HG03060 (cell line): ENCODE data around the gene STX18.
"Not testable (repeated sequence)": the region's sequence is repeated elsewhere in the genome, so short reads cannot be mapped to it uniquely, and the experiment has no call there.

Experiments
- ATAC-seq: cut with Tn5 transposase; IDR thresholded peaks from one replicate; pipeline ENCODE4 v1.9.1; 2021; ENCODE audit warnings: low read depth, moderate number of reproducible peaks; ENCODE audit not compliant: unreplicated experiment

The STX18 gene

GRCh38 chr4:4514786-4515185 lies 27.1 kb downstream of the STX18 start:
- no peak for ATAC-seq

- no peak for ATAC-seq
These were observed 29.6 kb downstream of the STX18 start for GRCh38 chr4:4512282-4512681.

GRCh38 chr4:4510641-4511040 lies 31.2 kb downstream of the STX18 start:
- ATAC-seq: not testable (repeated sequence)

GRCh38 chr4:4509521-4509920 lies 32.3 kb downstream of the STX18 start:
- no peak for ATAC-seq

- ATAC-seq: no peak
These were observed 33.9 kb downstream of the STX18 start for GRCh38 chr4:4507923-4508322.

- no peak for ATAC-seq
These were observed 34.4 kb downstream of the STX18 start for GRCh38 chr4:4507403-4507802.

GRCh38 chr4:4506961-4507360 lies 34.9 kb downstream of the STX18 start:
- no peak for ATAC-seq

- not testable (repeated sequence) for ATAC-seq
These were observed 36.6 kb downstream of the STX18 start for GRCh38 chr4:4505211-4505610.

- no peak for ATAC-seq
These were observed 37.1 kb downstream of the STX18 start for GRCh38 chr4:4504783-4505182.

GRCh38 chr4:4502694-4503311 lies 39.0 kb downstream of the STX18 start:
- no peak for ATAC-seq

GRCh38 chr4:4501679-4502078 lies 40.2 kb downstream of the STX18 start:
- ATAC-seq: no peak

GRCh38 chr4:4499438-4500123 lies 42.3 kb downstream of the STX18 start:
- ATAC-seq: no peak

- no peak for ATAC-seq
These were observed 45.1 kb downstream of the STX18 start for GRCh38 chr4:4496592-4497372.

- no peak for ATAC-seq
These were observed 47.0 kb downstream of the STX18 start for GRCh38 chr4:4494882-4495281.

GRCh38 chr4:4492161-4492847 lies 49.5 kb downstream of the STX18 start:
- peak; percentile 70 for ATAC-seq

GRCh38 chr4:4491396-4491893 lies 50.4 kb downstream of the STX18 start:
- ATAC-seq: no peak

GRCh38 chr4:4490816-4491215 lies 51.0 kb downstream of the STX18 start:
- no peak for ATAC-seq

- no peak for ATAC-seq
These were observed 51.8 kb downstream of the STX18 start for GRCh38 chr4:4490041-4490440.

- ATAC-seq: peak; percentile 45
These were observed 53.1 kb downstream of the STX18 start for GRCh38 chr4:4488405-4489404.

- ATAC-seq: no peak
These were observed 54.9 kb downstream of the STX18 start for GRCh38 chr4:4486969-4487368.
